H1 (cell line): ENCODE measurements around the gene FOXQ1. TPM values are rescaled to one million over a fixed set of nuclear protein-coding genes. Genes with fewer than 3 reads are reported as not detected.

ENCODE experiments used
- CTCF ChIA-PET: fragments of 300-600 bp; sonication (Branson Sonifier 250); formaldehyde crosslinking; loops from one replicate; lab custom pipeline; 2021; ENCODE audit not compliant: partially characterized antibody; lab: Charles Lee
- POLR2A ChIA-PET: fragments of 300-600 bp; sonication (Branson Sonifier 250); formaldehyde crosslinking; loops from one replicate; lab custom pipeline; 2021; ENCODE audit warnings: inconsistent platforms; ENCODE audit not compliant: partially characterized antibody; lab: Charles Lee
- DNase-seq, 2 experiments: peaks; one replicate each; pipeline versions ENCODE4 v3.0.0 to v3.0.0-alpha.2; 2010 to 2022; ENCODE audit warnings: low spot score in 2 of 2, low read depth in 1 of 2, mixed read lengths in 1 of 2
- FAIRE-seq: peaks from 2 replicates; lab custom pipeline; 2011; peaks lifted over from hg19 to GRCh38; lab: Jason Lieb, UNC
- H2AFZ ChIP-seq: 2 replicates; pipeline ENCODE4 v1.8.1; 2012; ENCODE audit warnings: low read length, inconsistent platforms
- H2AK5ac ChIP-seq: 2 replicates; pipeline ENCODE4 v1.6.1; 2013; ENCODE audit warnings: low read depth, low read length
- H2BK120ac ChIP-seq: replicated peaks from 2 replicates; pipeline ENCODE3; 2013; ENCODE audit warnings: low read depth, low read length, inconsistent platforms
- H2BK12ac ChIP-seq: 2 replicates; pipeline ENCODE4 v1.6.1; 2013; ENCODE audit warnings: low read depth, low read length
- H2BK15ac ChIP-seq: 2 replicates; pipeline ENCODE4 v1.6.1; 2013; ENCODE audit warnings: low read length
- H2BK20ac ChIP-seq: 2 replicates; pipeline ENCODE4 v1.6.1; 2013; ENCODE audit warnings: low read length
- H2BK5ac ChIP-seq: 2 replicates; pipeline ENCODE4 v1.6.1; 2013; ENCODE audit warnings: low read depth, low read length
- H3K14ac ChIP-seq: 2 replicates; pipeline ENCODE4 v1.6.1; 2013; ENCODE audit warnings: inconsistent platforms; ENCODE audit not compliant: insufficient read length
- H3K18ac ChIP-seq: 2 replicates; pipeline ENCODE4 v1.6.1; 2013; ENCODE audit warnings: low read length; ENCODE audit errors: extremely low read depth
- H3K23ac ChIP-seq: 2 replicates; pipeline ENCODE4 v1.6.1; 2013; ENCODE audit warnings: inconsistent platforms; ENCODE audit not compliant: insufficient read length
- H3K23me2 ChIP-seq: 2 replicates; pipeline ENCODE4 v1.6.1; 2013; ENCODE audit warnings: low read depth, low read length
- H3K27ac ChIP-seq: 2 replicates; pipeline ENCODE4 v1.6.1; 2011; ENCODE audit warnings: low read depth, low read length, inconsistent platforms
- H3K27me3 ChIP-seq, 4 experiments: replicated peaks in 1 of 4; 1 replicate in 1 of 4; 2 replicates in 3 of 4; pipeline versions ENCODE4 v1.6.1 to v1.8.1; 2011 to 2013; ENCODE audit warnings: low read length in 3 of 4, mild to moderate bottlenecking in 3 of 4, inconsistent platforms in 2 of 4, mixed read lengths in 2 of 4, moderate library complexity in 1 of 4; ENCODE audit not compliant: control insufficient read depth in 3 of 4, insufficient read depth in 3 of 4; ENCODE audit errors: extremely low read depth in 1 of 4
- H3K36me3 ChIP-seq, 4 experiments: 2 replicates each; pipeline versions ENCODE4 v1.6.1 to v1.8.1; 2011 to 2013; ENCODE audit warnings: mild to moderate bottlenecking in 4 of 4, low read length in 3 of 4, moderate library complexity in 2 of 4, control low read depth in 1 of 4, inconsistent platforms in 1 of 4; ENCODE audit not compliant: insufficient read depth in 4 of 4, control insufficient read depth in 2 of 4
- H3K4ac ChIP-seq: replicated peaks from 2 replicates; pipeline ENCODE3; 2013; ENCODE audit warnings: low read length, low read depth, mixed read lengths, inconsistent platforms; ENCODE audit not compliant: insufficient read length
- H3K4me1 ChIP-seq, 4 experiments: replicated peaks in 1 of 4; 1 replicate in 1 of 4; 2 replicates in 3 of 4; pipeline versions ENCODE4 v1.6.1 to v1.8.1; 2011 to 2013; ENCODE audit warnings: low read length in 3 of 4, inconsistent platforms in 2 of 4, mixed read lengths in 1 of 4; ENCODE audit not compliant: insufficient read depth in 4 of 4, control insufficient read depth in 3 of 4
- H3K4me2 ChIP-seq, 2 experiments: 2 replicates each; pipeline versions ENCODE4 v1.6.1 to v1.8.1; 2011 to 2013; ENCODE audit warnings: low read depth in 2 of 2, low read length in 2 of 2, control low read depth in 1 of 2, inconsistent platforms in 1 of 2, mild to moderate bottlenecking in 1 of 2; ENCODE audit not compliant: insufficient read depth in 1 of 2
- H3K4me3 ChIP-seq, 4 experiments: fragments of 200-600, 300-600 bp in 1 of 4; sonication (generic), shearing (Covaris generic), sonication (Bioruptor Twin) in 1 of 4; 2 replicates each; pipeline versions ENCODE4 v1.5.1 to v1.8.1; 2011 to 2016; ENCODE audit warnings: low read length in 4 of 4, low read depth in 3 of 4, control low read depth in 2 of 4, inconsistent platforms in 2 of 4, mild to moderate bottlenecking in 2 of 4, mixed read lengths in 1 of 4, moderate library complexity in 1 of 4; ENCODE audit not compliant: insufficient read depth in 2 of 4; ENCODE audit errors: extremely low read depth in 1 of 4
- H3K56ac ChIP-seq: replicated peaks from 2 replicates; pipeline ENCODE3; 2013; ENCODE audit warnings: low read depth, mild to moderate bottlenecking, mixed read lengths, low read length, inconsistent platforms; ENCODE audit not compliant: insufficient read length
- H3K79me1 ChIP-seq: 2 replicates; pipeline ENCODE4 v1.6.1; 2013; ENCODE audit warnings: low read depth, low read length, control low read depth
- H3K79me2 ChIP-seq, 2 experiments: 2 replicates each; pipeline versions ENCODE4 v1.6.1 to v1.8.1; 2012 to 2013; ENCODE audit warnings: low read length in 2 of 2, mild to moderate bottlenecking in 2 of 2, inconsistent platforms in 1 of 2; ENCODE audit not compliant: insufficient read depth in 2 of 2, control insufficient read depth in 1 of 2
- H3K9ac ChIP-seq, 4 experiments: replicated peaks in 1 of 4; 1 replicate in 1 of 4; 2 replicates in 3 of 4; pipeline versions ENCODE4 v1.6.1 to v1.8.1; 2011 to 2013; ENCODE audit warnings: low read depth in 3 of 4, low read length in 3 of 4, control low read depth in 2 of 4, mild to moderate bottlenecking in 2 of 4, moderate library complexity in 2 of 4, inconsistent platforms in 1 of 4; ENCODE audit errors: extremely low read depth in 1 of 4
- H3K9me3 ChIP-seq, 2 experiments: 2 replicates each; pipeline versions ENCODE4 v1.6.1 to v1.8.1; 2012 to 2013; ENCODE audit warnings: mild to moderate bottlenecking in 2 of 2, moderate library complexity in 2 of 2, control low read depth in 1 of 2, inconsistent platforms in 1 of 2, low read depth in 1 of 2, low read length in 1 of 2, mixed read lengths in 1 of 2; ENCODE audit not compliant: insufficient read depth in 2 of 2
- H4K20me1 ChIP-seq, 2 experiments: replicated peaks in 1 of 2; 2 replicates each; pipeline versions ENCODE3 to v1.8.1; 2011 to 2013; ENCODE audit warnings: inconsistent platforms in 2 of 2, low read length in 2 of 2, mild to moderate bottlenecking in 1 of 2; ENCODE audit not compliant: insufficient read depth in 2 of 2, control insufficient read depth in 1 of 2
- H4K5ac ChIP-seq: 2 replicates; pipeline ENCODE4 v1.6.1; 2013; ENCODE audit warnings: low read length, low read depth, mixed read lengths, inconsistent platforms; ENCODE audit not compliant: insufficient read length
- H4K8ac ChIP-seq: 2 replicates; pipeline ENCODE4 v1.8.0; 2013; ENCODE audit warnings: mild to moderate bottlenecking, moderate library complexity, low read length, inconsistent platforms; ENCODE audit not compliant: insufficient read depth; ENCODE audit errors: extremely low read depth
- H4K91ac ChIP-seq: replicated peaks from 2 replicates; pipeline ENCODE3; 2013; ENCODE audit warnings: low read length, mixed read lengths, inconsistent platforms; ENCODE audit not compliant: insufficient read length
- CREB1 ChIP-seq: IDR thresholded peaks from 2 replicates; pipeline ENCODE4 v1.6.1; 2012; ENCODE audit warnings: inconsistent platforms
- EZH2 ChIP-seq: fragments of 200-600 bp; sonication (generic); IDR thresholded peaks from 2 replicates; pipeline ENCODE4 v1.7.1; 2012; ENCODE audit warnings: low read depth, mild to moderate bottlenecking, moderate library complexity, low read length, inconsistent platforms; ENCODE audit not compliant: severe bottlenecking
- KDM5A ChIP-seq: fragments of 200-600 bp; IDR thresholded peaks from 2 replicates; pipeline ENCODE4 v1.7.1; 2012; ENCODE audit warnings: mild to moderate bottlenecking, low read length, inconsistent platforms, mixed read lengths
- RAD21 ChIP-seq, 2 experiments: IDR thresholded peaks in 1 of 2; conservative IDR thresholded peaks in 1 of 2; 2 replicates each; pipeline ENCODE4 v1.6.1; 2011; ENCODE audit warnings: low read depth in 2 of 2, low read length in 2 of 2, improper control_type of control experiment in 1 of 2, inconsistent platforms in 1 of 2, mild to moderate bottlenecking in 1 of 2, moderate library complexity in 1 of 2
- RNF2 ChIP-seq: fragments of 200-900, 300-1000 bp; sonication (generic); IDR thresholded peaks from 2 replicates; pipeline ENCODE4 v1.7.1; 2016; ENCODE audit warnings: borderline replicate concordance, low read depth, mild to moderate bottlenecking, antibody characterized with exemption, low read length; ENCODE audit not compliant: poor library complexity, severe bottlenecking; ENCODE audit errors: missing control alignments
- TEAD4 ChIP-seq: IDR thresholded peaks from 2 replicates; pipeline ENCODE4 v1.6.1; 2012; ENCODE audit warnings: low read depth, low read length, inconsistent platforms, mixed read lengths
- WGBS, 2 experiments: shearing (Covaris generic) in 1 of 2; methylation state at CpG; one replicate each; pipeline versions ENCODE4 v1.1.6 to v1.1.7; 2013 to 2015; ENCODE audit warnings: low lambda C conversion rate in 2 of 2, mixed read lengths in 2 of 2, inconsistent platforms in 1 of 2, low coverage in 1 of 2, missing lambda C conversion rate in 1 of 2; ENCODE audit not compliant: insufficient replicate concordance in 2 of 2, insufficient coverage in 1 of 2, insufficient read length in 1 of 2; ENCODE audit errors: extremely low coverage in 1 of 2, missing lambda C conversion rate in 1 of 2; 5-methylcytosine and 5-hydroxymethylcytosine counted together
- polyA plus RNA-seq, 7 experiments: library from polyadenylated mRNA; depleted of rRNA in 3 of 7; stranded (reverse) in 5 of 7; unstranded in 2 of 7; fragments of >200 nt in 5 of 7; fragments of 200-250 nt in 2 of 7; gene quantifications; 1 replicate in 5 of 7; 2 replicates in 1 of 7; 4 replicates in 1 of 7; pipeline versions ENCODE4 v1.2.1 to v1.2.3, GENCODE V29; 2011 to 2013; ENCODE audit warnings: missing spikeins in 2 of 7, mixed read lengths in 2 of 7
- total RNA-seq: library from RNA; stranded (reverse); fragmentation: NEBNext Ultra II Directional; extraction: Animal tissue kit (Norgen Biotek cat#: 25700); gene quantifications from 2 replicates; pipeline ENCODE4 v1.2.1, GENCODE V29; 2021
- TF ChIP-seq, protein P1 (sequence below), 3 experiments: IDR thresholded peaks; 1 replicate in 2 of 3; 2 replicates in 1 of 3; pipeline versions ENCODE4 v1.5.1 to v1.6.1; 2011; ENCODE audit warnings: low read length in 3 of 3, mild to moderate bottlenecking in 3 of 3, inconsistent platforms in 2 of 3, low read depth in 1 of 3, moderate library complexity in 1 of 3; ENCODE audit not compliant: insufficient read depth in 1 of 3; ENCODE audit errors: control extremely low read depth in 1 of 3

The FOXQ1 gene
- total and polyA plus RNA-seq, 2 of the 8 experiments (the other 6 are each of a cell fraction or from before 2014, with no cell fraction given): 0.03 TPM; not detected in 1

DNA sequence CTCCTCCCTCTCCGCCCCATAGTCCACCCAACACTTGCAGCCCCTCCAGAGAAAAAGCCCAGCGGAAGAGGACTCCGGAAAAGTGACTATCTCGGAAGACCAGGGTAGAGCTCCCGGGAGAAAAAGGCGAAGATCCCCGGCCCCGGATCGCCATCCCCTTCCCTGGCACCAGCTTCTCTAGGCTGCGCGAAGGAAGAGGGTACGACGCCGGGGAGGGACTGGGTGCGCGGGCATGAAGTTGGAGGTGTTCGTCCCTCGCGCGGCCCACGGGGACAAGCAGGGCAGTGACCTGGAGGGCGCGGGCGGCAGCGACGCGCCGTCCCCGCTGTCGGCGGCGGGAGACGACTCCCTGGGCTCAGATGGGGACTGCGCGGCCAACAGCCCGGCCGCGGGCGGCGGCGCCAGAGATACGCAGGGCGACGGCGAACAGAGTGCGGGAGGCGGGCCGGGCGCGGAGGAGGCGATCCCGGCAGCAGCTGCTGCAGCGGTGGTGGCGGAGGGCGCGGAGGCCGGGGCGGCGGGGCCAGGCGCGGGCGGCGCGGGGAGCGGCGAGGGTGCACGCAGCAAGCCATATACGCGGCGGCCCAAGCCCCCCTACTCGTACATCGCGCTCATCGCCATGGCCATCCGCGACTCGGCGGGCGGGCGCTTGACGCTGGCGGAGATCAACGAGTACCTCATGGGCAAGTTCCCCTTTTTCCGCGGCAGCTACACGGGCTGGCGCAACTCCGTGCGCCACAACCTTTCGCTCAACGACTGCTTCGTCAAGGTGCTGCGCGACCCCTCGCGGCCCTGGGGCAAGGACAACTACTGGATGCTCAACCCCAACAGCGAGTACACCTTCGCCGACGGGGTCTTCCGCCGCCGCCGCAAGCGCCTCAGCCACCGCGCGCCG is 822 bp downstream of the FOXQ1 start:
- Histone ChIP-seq H3K18ac (no peak overlapping the region), H2BK120ac (no peak overlapping the region), H3K4me2 (peak overlapping the region; percentile 78 to 87), H3K23ac (no peak overlapping the region), H3K79me1 (no peaks in the 10 kb centered on the region), H2BK12ac (no peak overlapping the region), H4K5ac (no peak overlapping the region), H2BK20ac (no peak overlapping the region), H2BK15ac (no peak overlapping the region), H3K14ac (no peak overlapping the region), H3K79me2 (no peaks in the 10 kb centered on the region), H4K8ac (no peak overlapping the region; the same call in 1 of the 2 replicates), H3K36me3 (no peaks in the 10 kb centered on the region; a peak in 1 of 8 replicates), H3K27me3 (peaks cover 77 to 88% (median 84%) of the 10 kb centered on the region in 4 experiments), H3K4me1 (peaks cover 0 to 20% (median 5%) of the 10 kb centered on the region in 4 experiments; a peak in 5 of 7 replicates), H2AFZ (peak overlapping the region; percentile 91; the same call in 1 of the 2 replicates), H4K91ac (no peak overlapping the region), H3K27ac (no peak overlapping the region), H3K4ac (no peak overlapping the region), H4K20me1 (peaks cover 11 to 13% of the 10 kb centered on the region in 2 experiments), H2AK5ac (no peak overlapping the region), H3K56ac (no peak overlapping the region), H3K4me3 (peak overlapping the region; percentile 36 to 61 (median 44)), H3K23me2 (peaks cover 19% of the 10 kb centered on the region; the same call in 1 of the 2 replicates), H2BK5ac (no peak overlapping the region), H3K9me3 (no peaks in the 10 kb centered on the region), H3K9ac (no peak overlapping the region)
- ChIA-PET CTCF (interaction anchor here (0.7 to 2.5 kb wide), 15 partner anchors 12 to 499 kb away, joined by 3 to 10 read pairs (median 3); no protein-coding TSS in a partner anchor), POLR2A (interaction anchor here (1.1 kb wide), 1 partner anchor 73 kb away, joined by 3 read pairs; no protein-coding TSS in a partner anchor)
- WGBS, 2 experiments: 4% methylated on average over 16 of the region's 109 CpGs; no CpG with 5 or more reads in 1 of the 2 experiments
- DNase-seq: peak in 1 of 2 experiments; percentile 79
- FAIRE-seq: no peak
- peak; percentile 18 for TF ChIP-seq RNF2
- peak; percentile 94 for TF ChIP-seq EZH2
- no peak for TF ChIP-seq TEAD4
- TF ChIP-seq KDM5A: no peak
- 0 out of 2 replicates have a peak, but pooled peaks have one; percentile 16 for TF ChIP-seq CREB1
- peak; percentile 6 to 23; a peak in 2 of 4 replicates for TF ChIP-seq RAD21 (IDR thresholded peaks at IDR 0.05 in 1 of 2, conservative IDR thresholded peaks at IDR 0.05 in 1 of 2; ENCODE audit: low read depth in 2 of 2, low read length in 2 of 2)
- TF ChIP-seq, protein P1, sequence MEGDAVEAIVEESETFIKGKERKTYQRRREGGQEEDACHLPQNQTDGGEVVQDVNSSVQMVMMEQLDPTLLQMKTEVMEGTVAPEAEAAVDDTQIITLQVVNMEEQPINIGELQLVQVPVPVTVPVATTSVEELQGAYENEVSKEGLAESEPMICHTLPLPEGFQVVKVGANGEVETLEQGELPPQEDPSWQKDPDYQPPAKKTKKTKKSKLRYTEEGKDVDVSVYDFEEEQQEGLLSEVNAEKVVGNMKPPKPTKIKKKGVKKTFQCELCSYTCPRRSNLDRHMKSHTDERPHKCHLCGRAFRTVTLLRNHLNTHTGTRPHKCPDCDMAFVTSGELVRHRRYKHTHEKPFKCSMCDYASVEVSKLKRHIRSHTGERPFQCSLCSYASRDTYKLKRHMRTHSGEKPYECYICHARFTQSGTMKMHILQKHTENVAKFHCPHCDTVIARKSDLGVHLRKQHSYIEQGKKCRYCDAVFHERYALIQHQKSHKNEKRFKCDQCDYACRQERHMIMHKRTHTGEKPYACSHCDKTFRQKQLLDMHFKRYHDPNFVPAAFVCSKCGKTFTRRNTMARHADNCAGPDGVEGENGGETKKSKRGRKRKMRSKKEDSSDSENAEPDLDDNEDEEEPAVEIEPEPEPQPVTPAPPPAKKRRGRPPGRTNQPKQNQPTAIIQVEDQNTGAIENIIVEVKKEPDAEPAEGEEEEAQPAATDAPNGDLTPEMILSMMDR (IDR thresholded peaks at IDR 0.05; ENCODE audit: control extremely low read depth in 1 of 3, insufficient read depth in 1 of 3, low read depth in 1 of 3, low read length in 3 of 3): peak in 1 of 3 experiments; percentile 23; a peak in 1 of 4 replicates
